GM23248 (cell line): Measurements from ENCODE around the gene ERP27.

ENCODE experiments used
- EZH2 ChIP-seq: fragments of 200-600 bp; sonication (generic); IDR thresholded peaks from 2 replicates; pipeline ENCODE4 v1.6.1; 2018; ENCODE audit warnings: antibody characterized with exemption, mild to moderate bottlenecking; ENCODE audit not compliant: insufficient read depth, poor library complexity, severe bottlenecking
- EZH2phosphoT487 ChIP-seq: fragments of 200-600 bp; sonication (generic); IDR thresholded peaks from 2 replicates; pipeline ENCODE4 v1.6.1; 2018; ENCODE audit warnings: antibody characterized with exemption, moderate library complexity, mild to moderate bottlenecking, low read depth; ENCODE audit not compliant: insufficient read depth

GRCh38 chr12:14905269-14906004, 32.9 kb downstream of the ERP27 start:
- TF ChIP-seq EZH2 (no peak), EZH2phosphoT487 (no peak)
